ENCODE results near the gene FAF1.

DNA sequence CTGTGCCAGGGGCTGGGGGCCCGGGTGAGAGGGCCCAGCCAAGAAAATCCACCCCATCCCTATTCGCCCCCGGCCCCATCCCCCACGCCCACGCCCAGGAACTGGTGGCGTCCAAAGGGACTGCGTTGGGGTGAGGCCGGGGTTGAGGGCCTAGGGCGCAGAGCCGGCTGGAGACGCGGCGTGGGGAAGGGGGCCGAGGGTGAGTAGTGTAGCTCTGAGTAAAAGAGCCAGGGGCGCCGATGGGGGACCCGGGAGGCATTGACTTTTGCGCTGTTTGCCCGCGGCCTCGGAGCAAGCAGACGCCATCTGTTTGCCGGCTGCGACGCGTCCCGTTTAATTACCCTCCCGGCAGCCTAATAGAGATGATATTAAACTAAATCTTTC, 533.4 kb downstream of the FAF1 start:
- TF ChIP-seq, protein P1, sequence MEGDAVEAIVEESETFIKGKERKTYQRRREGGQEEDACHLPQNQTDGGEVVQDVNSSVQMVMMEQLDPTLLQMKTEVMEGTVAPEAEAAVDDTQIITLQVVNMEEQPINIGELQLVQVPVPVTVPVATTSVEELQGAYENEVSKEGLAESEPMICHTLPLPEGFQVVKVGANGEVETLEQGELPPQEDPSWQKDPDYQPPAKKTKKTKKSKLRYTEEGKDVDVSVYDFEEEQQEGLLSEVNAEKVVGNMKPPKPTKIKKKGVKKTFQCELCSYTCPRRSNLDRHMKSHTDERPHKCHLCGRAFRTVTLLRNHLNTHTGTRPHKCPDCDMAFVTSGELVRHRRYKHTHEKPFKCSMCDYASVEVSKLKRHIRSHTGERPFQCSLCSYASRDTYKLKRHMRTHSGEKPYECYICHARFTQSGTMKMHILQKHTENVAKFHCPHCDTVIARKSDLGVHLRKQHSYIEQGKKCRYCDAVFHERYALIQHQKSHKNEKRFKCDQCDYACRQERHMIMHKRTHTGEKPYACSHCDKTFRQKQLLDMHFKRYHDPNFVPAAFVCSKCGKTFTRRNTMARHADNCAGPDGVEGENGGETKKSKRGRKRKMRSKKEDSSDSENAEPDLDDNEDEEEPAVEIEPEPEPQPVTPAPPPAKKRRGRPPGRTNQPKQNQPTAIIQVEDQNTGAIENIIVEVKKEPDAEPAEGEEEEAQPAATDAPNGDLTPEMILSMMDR (conservative IDR thresholded peaks at IDR 0.05 in 1 of 2, IDR thresholded peaks at IDR 0.05 in 1 of 2; ENCODE audit: low read depth in 1 of 2, low read length in 2 of 2): no peak
- no peak for TF ChIP-seq EZH2 (IDR thresholded peaks at IDR 0.05; ENCODE audit: low read length, missing control alignments)
